AG08396 (cell line): Measurements from ENCODE around the gene PREB.
"Not testable (repeated sequence)": the region's sequence is repeated elsewhere in the genome, so short reads cannot be mapped to it uniquely, and the experiment has no call there.

Experiments
- DNase-seq: peaks from one replicate; pipeline ENCODE4 v3.0.0; 2012; ENCODE audit warnings: low spot score, mixed read lengths

The PREB gene

GRCh38 chr2:27127883-27128667 is 6.4 kb downstream of the PREB start:
- DNase-seq, result no peak

GRCh38 chr2:27126252-27126710 is 8.2 kb downstream of the PREB start:
- DNase-seq, result no peak

- no peak for DNase-seq
Observed at GRCh38 chr2:27125104-27125503, 9.3 kb downstream of the PREB start.

- DNase-seq, result peak; percentile 66
Observed at GRCh38 chr2:27123302-27124150, 10.9 kb downstream of the PREB start, which contains the start of gene ABHD1. ABHD1 (plus strand) TSS chr2:27123815; CDS start chr2:27123949, 134 bp downstream.

DNA sequence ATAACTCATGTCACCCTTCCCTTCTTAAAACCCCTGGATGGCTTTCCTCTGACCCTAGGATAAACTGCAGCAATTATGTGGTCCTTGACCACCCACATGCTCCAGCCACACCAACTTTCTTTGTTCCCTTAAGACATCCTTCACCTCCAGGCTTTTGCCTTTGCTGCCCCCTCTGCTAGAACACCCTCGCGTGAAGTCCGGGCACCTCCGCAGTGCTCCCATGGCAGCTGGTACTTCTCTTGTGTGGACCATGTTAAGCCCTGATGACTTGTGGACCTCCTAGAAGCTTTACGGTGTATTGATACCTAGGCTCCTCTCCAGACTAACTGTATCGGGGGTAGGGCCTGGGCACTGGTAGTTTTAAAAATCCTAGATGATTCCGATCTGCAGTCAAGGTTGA is 11.6 kb downstream of the PREB start:
- DNase-seq, result no peak

- no peak for DNase-seq
Observed at GRCh38 chr2:27121906-27122305, 12.5 kb downstream of the PREB start.

GRCh38 chr2:27119330-27119670 is 15.1 kb downstream of the PREB start:
- not testable (repeated sequence) for DNase-seq

DNA sequence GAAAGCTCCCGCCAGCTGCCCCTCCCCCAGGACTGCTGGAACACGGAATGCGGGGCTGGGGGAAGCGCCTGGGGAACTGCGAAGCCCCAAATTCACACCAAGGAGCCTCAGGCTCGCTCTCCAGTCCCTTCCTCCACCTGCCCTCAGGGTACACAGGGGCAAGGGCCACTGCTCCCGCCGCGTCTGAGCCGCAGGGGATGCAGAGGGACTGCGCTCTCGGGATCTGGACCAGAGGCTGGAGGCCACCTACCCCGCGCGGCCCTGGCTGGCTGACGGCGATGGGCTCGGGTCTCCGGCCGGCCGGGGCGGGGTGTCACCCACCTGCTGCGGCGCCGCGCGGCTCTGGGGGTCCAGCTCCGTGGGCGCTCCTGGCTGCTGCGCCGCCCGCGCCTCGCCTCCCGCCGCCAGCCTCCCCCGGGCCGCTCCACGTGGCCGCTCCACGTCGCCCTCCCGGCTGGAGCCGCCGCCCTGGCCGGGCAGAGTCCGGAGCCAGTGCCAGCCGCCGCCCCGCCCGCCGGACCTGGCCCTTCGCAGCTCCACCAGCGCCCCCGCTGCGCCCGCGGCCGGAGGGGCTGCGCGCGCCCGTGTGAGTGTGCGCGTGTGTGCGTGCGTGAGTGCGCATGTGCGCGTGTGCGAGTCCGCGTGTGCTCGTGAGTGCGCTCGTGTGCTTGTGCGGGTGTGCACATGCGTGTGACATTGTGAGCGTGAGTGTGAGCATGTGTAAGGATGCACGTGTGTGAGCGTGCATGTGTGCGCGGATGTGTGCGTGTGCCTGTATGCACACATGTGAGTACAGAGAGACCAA is 15.7 kb downstream of the PREB start, which contains the start of gene CGREF1:
Gene CGREF1, minus strand, starts transcription at position 604 of the 805 bp plus-strand sequence. CDS start 14,762 bp downstream, outside the sequence.
- peak; percentile 48 for DNase-seq

- DNase-seq, result no peak
Observed at GRCh38 chr2:27117995-27118524, 16.4 kb downstream of the PREB start.

DNA sequence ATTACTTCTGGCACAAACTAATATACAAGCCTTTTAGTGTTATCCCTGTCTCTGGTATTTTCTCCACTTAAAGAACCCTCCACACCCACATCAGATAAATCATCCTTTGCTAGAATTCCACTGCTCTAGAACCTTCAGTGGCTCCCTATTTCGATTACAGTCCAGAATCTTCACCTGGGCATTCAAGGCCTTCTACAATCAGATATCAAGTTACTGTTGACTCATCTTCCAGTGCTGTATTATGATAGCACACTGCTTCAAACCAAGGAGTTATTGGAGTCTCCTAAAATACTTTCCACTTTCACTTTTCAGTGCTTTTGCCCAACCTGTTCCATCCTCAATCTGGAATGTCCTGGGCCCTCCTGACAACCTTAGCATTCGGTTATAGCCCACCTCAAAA is 18.9 kb downstream of the PREB start:
- DNase-seq, result no peak

- not testable (repeated sequence) for DNase-seq
Observed at GRCh38 chr2:27111392-27112078, 22.9 kb downstream of the PREB start.

DNA sequence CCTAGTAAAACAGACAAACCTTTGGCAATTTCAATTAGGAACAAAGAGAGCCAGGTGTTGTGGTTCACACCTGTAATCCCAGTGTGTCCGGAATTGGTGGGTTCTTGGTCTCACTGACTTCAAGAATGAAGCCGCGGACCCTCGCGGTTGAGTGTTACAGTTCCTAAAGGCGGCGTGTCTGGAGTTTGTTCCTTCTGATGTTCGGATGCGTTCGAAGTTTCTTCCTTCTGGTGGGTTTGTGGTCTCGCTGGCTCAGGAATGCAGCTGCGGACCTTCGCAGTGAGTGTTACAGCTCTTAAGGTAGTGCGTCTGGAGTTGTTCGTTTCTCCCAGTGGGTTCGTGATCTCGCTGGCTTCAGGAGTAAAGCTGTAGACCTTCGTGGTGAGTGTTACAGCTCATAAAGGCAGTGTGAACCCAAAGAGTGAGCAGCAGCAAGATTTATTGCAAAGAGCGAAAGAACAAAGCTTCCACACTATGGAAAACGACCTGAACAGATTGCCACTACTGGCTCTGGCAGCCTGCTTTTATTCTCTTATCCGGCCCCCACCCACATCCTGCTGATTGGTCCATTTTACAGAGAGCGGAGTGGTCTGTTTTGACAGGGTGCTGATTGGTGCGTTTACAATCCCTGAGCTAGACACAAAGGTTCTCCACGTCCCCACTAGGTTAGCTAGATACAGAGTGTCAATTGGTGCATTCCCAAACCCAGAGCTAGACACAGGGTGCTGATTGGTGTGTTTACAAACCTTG is 23.7 kb downstream of the PREB start:
- DNase-seq, result not testable (repeated sequence)

- DNase-seq, result no peak
Observed at GRCh38 chr2:27109083-27109482, 25.4 kb downstream of the PREB start.

DNA sequence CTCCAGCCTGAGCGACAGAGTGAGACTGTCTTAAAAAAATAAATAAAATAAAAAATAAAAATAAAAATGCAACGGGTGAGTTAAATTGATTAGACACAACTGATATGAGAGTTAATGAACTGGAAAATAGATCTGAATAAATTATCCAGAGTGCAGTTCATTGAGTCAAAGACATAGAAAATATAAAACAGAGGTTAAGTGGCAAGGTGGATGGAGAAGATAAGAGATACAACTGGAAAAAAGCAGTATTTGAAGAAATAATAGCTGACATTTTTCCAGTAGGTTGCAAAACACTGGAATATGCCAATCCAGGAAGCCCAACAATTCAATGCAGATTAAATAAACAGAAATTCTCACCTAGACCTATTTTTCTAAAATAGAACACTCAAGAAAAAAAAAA is 26.2 kb downstream of the PREB start:
- no peak for DNase-seq

GRCh38 chr2:27105981-27106380 is 28.5 kb downstream of the PREB start:
- no peak for DNase-seq

- no peak for DNase-seq
Observed at GRCh38 chr2:27102329-27102728, 32.1 kb downstream of the PREB start.

DNA sequence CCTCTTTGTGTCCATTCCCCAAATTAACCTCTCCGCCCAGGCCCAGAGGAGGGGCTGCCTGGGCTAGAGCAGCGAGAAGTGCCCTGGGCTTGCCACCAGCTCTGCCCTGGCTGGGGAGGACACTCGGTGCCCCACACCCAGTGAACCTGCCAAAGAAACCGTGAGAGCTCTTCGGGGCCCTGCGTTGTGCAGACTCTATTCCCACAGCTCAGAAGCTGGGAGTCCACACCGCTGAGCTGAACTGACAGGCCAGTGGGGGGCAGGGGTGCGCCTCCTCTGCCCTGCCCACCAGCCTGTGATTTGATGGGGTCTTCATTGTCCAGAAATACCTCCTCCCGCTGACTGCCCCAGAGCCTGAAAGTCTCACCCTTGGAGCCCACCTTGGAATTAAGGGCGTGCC is 34.4 kb downstream of the PREB start:
- no peak for DNase-seq

- no peak for DNase-seq
Observed at GRCh38 chr2:27099334-27099955, 35.0 kb downstream of the PREB start.

DNA sequence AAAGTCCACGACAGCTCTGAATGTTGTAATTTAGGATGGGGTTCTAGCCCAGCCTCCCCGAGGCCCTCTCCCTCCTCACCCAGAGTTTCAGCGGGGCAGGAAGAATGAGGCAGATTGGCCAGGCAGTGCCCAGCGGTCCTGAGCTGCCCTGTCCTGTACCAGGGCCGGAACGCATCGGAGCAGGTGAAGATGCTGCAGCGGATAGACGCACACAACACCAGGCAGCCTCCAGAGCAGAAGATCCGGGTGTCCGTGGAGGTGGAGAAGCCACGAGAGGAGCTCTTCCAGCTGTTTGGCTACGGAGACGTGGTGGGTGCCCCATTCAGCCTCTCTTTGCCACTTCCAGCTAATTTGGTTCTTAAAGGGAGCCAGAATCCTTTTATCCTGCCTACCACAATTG is 37.1 kb downstream of the PREB start:
- no peak for DNase-seq

GRCh38 chr2:27096748-27097297 is 37.6 kb downstream of the PREB start:
- DNase-seq, result no peak
